Small intestine (tissue), 7 donors: ENCODE data around the gene UBXN11. TPM values are rescaled to one million over a fixed set of nuclear protein-coding genes. Genes with fewer than 3 reads are reported as not detected.
A peak's percentile ranks its signal among the peaks of the same experiment; 100 is the strongest.
"Not testable (repeated sequence)": the region's sequence is repeated elsewhere in the genome, so short reads cannot be mapped to it uniquely, and the experiment has no call there.

ENCODE experiments used
- DNase-seq, 2 donors: peaks; one replicate each; pipeline versions ENCODE4 v3.0.0 to v3.0.0-alpha.2; 2013
- FAIRE-seq: peaks from 2 replicates; lab custom pipeline; 2012; peaks lifted over from hg19 to GRCh38; lab: Jason Lieb, UNC
- H3K27ac ChIP-seq, 3 donors: one replicate each; pipeline ENCODE4 v1.5.1; 2013; ENCODE audit warnings: low read length in 2 of 3, mild to moderate bottlenecking in 2 of 3, control low read depth in 1 of 3, inconsistent platforms in 1 of 3, low read depth in 1 of 3, moderate library complexity in 1 of 3
- H3K27me3 ChIP-seq, 3 donors: one replicate each; pipeline ENCODE4 v1.6.1; 2013; ENCODE audit warnings: low read length in 3 of 3, inconsistent platforms in 1 of 3; ENCODE audit not compliant: control insufficient read depth in 3 of 3, insufficient read depth in 3 of 3
- H3K36me3 ChIP-seq, 3 donors: one replicate each; pipeline ENCODE4 v1.6.1; 2013; ENCODE audit warnings: low read length in 3 of 3, inconsistent platforms in 1 of 3, low read depth in 1 of 3, mild to moderate bottlenecking in 1 of 3, moderate library complexity in 1 of 3; ENCODE audit not compliant: control insufficient read depth in 3 of 3, insufficient read depth in 2 of 3
- H3K4me1 ChIP-seq, 3 donors: one replicate each; pipeline ENCODE4 v1.6.1; 2013; ENCODE audit warnings: low read length in 2 of 3, inconsistent platforms in 1 of 3, low read depth in 1 of 3, mild to moderate bottlenecking in 1 of 3, moderate library complexity in 1 of 3; ENCODE audit not compliant: control insufficient read depth in 3 of 3, insufficient read depth in 2 of 3
- H3K4me3 ChIP-seq, 3 donors: one replicate each; pipeline ENCODE4 v1.5.1; 2013; ENCODE audit warnings: low read length in 3 of 3, control low read depth in 1 of 3, inconsistent platforms in 1 of 3, low read depth in 1 of 3, mild to moderate bottlenecking in 1 of 3, moderate library complexity in 1 of 3
- H3K9me3 ChIP-seq, 2 donors: one replicate each; pipeline ENCODE4 v1.6.1; 2013; ENCODE audit warnings: low read depth in 1 of 2, low read length in 1 of 2; ENCODE audit not compliant: control insufficient read depth in 2 of 2, insufficient read depth in 1 of 2
- WGBS, 3 donors: extraction: QIAGEN DNeasy Blood & Tissue Kit; methylation state at CpG; one replicate each; pipeline ENCODE4 v1.1.7; 2013; 5-methylcytosine and 5-hydroxymethylcytosine counted together
- polyA plus RNA-seq, 4 donors: library from polyadenylated mRNA; stranded (reverse) in 3 of 4; unstranded in 1 of 4; fragments of 200-250 nt in 3 of 4; fragments of 120-200 nt in 1 of 4; gene quantifications; one replicate each; pipeline versions ENCODE4 v1.2.1 to v1.2.3, GENCODE V29; 2013
- donor health status: healthy with polysubstance abuse.
- donor health status: control.
- donor health status: control.
- donor health status: Bipolar disorder and iron deficiency.
- donor health status: healthy.

The UBXN11 gene
- polyA plus RNA-seq, 4 donors: 1.1 to 35.5 (median 11.4) TPM

- Histone ChIP-seq H3K27me3 (no peaks in the 10 kb centered on the region), H3K4me1 (peaks cover 0 to 3% (median 0%) of the 10 kb centered on the region in 3 donors), H3K4me3 (no peak overlapping the region), H3K36me3 (peaks cover 0 to 69% (median 0%) of the 10 kb centered on the region in 3 donors), H3K27ac (no peak overlapping the region), H3K9me3 (no peaks in the 10 kb centered on the region)
- no peak for DNase-seq
- no peak for FAIRE-seq
- whole genome bisulfite sequencing, 3 donors: 88 to 90% (median 89%) methylated on average over 22 of the region's 22 CpGs
Observed at GRCh38 chr1:26295194-26296138, 11.0 kb downstream of the UBXN11 start.

DNA sequence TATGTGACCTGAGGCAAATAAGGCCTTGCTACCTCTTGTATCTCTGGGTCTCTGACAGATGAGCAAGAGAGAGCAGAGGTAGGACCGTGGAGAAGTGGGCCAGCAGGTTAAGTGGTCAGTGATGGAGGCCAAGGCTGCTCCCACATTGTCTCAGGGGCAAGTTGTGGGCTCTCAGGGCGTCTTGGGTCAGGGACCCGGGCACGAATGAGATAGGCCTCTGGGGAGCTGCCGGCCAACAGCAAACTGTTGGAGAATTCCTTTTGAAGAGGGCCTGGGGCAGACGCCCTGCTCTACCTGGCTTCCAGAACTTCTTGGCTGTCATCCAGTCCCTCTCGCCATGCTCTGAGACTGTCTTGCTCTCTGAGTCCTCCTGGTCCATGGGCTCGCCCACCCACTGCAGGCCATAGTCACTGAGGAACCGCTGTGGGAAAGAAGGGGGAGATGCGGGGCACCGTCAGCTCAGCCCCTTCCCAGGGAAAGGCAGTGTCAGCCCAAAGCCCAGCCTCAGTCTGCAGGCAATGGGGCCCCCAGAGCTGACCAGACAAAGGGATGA, 12.4 kb downstream of the UBXN11 start:
- FAIRE-seq (no peak), DNase-seq (no peak)
- Histone ChIP-seq H3K4me3 (no peak overlapping the region), H3K4me1 (peaks cover 0 to 3% (median 0%) of the 10 kb centered on the region in 3 donors), H3K9me3 (no peaks in the 10 kb centered on the region), H3K27me3 (no peaks in the 10 kb centered on the region), H3K36me3 (peaks cover 0 to 78% (median 0%) of the 10 kb centered on the region in 3 donors), H3K27ac (no peak overlapping the region)
- 85 to 88% (median 88%) methylated on average over 11 of the region's 11 CpGs for WGBS, 3 donors

DNA sequence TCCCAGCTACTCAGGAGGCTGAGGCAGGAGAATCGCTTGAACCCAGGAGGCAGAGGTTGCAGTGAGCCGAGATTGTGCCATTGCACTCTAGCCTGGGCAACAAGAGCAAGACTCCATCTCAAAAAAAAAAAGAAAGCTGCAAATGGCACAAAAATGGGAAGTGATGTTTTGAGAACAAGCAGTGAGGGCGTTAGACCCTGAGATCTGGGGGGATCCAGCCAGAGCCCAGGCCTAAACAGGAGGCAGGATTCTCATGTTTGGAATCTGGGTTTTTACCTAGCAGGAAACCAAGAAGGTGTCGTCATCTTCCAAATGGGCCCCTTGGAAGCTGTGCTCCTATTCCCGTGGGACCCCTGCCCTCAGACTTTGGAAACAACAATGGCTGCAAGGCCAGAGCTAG, 13.7 kb downstream of the UBXN11 start:
- H3K27ac ChIP-seq, H3K4me3 ChIP-seq, H3K27me3 ChIP-seq, DNase-seq, H3K9me3 ChIP-seq, H3K4me1 ChIP-seq, FAIRE-seq: not testable (repeated sequence)
- peaks cover 0 to 87% (median 0%) of the 10 kb centered on the region in 3 donors for H3K36me3 ChIP-seq
- 90 to 91% (median 90%) methylated on average over 4 to 5 of the region's 5 CpGs for WGBS, 3 donors

DNA sequence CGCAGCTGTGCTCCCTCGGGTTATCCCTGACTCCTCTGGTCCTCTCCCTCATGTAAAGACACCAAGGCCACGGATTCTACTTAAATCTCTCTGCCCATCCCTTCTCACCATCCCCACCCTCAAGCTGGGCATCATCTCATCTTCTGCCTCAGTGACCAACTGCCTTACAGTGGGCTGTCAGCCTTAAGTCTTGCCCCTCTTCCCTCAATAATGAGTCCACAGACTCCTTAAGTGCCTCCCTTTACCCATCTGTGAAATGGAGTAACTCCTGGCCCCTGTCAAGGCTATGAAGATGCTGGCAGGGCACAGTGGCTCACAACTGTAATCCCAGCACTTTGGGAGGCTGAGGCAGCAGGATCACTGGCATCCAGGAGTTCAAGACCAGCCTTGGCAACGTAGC, 14.5 kb downstream of the UBXN11 start:
- no peak overlapping the region for H3K4me3 ChIP-seq
- no peak for FAIRE-seq
- H3K27me3 ChIP-seq: no peaks in the 10 kb centered on the region
- no peaks in the 10 kb centered on the region for H3K9me3 ChIP-seq
- WGBS, 3 donors: 91 to 95% (median 92%) methylated on average over 4 of the region's 4 CpGs
- peak overlapping the region in 1 of 3 donors; percentile 26 for H3K27ac ChIP-seq
- peaks cover 0 to 3% (median 0%) of the 10 kb centered on the region in 3 donors for H3K4me1 ChIP-seq
- DNase-seq: no peak
- peaks cover 0 to 82% (median 0%) of the 10 kb centered on the region in 3 donors for H3K36me3 ChIP-seq

DNA sequence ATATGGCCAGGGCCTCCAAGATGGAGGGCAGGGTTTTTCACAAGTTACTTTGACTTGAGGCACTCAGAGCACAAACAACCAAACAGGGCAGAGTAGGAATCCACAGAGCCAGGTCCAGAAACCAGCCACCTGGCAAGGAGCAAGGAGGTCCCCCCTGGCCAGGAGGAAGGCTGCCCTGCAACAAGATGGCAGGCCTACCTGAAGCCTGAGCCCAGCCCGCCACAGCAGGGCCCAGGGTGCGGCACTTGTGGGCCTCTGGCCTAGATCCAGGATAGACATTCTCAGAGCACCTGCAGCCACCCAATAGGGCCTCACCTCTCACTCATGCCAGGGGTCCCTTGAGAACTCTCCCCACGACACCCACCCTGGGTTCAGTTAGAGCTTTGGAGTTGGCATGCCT, 15.0 kb downstream of the UBXN11 start:
- DNase-seq (no peak), FAIRE-seq (no peak)
- no peaks in the 10 kb centered on the region for H3K9me3 ChIP-seq
- WGBS, 3 donors: 93 to 97% (median 94%) methylated on average over 2 to 3 of the region's 3 CpGs
- peaks cover 0 to 78% (median 0%) of the 10 kb centered on the region in 3 donors for H3K36me3 ChIP-seq
- H3K27me3 ChIP-seq: no peaks in the 10 kb centered on the region
- H3K4me1 ChIP-seq: peaks cover 0 to 3% (median 0%) of the 10 kb centered on the region in 3 donors
- no peak overlapping the region for H3K4me3 ChIP-seq
- H3K27ac ChIP-seq: peak overlapping the region in 2 of 3 donors; percentile 44 to 70

GRCh38 chr1:26290882-26291261, 15.6 kb downstream of the UBXN11 start:
- peak overlapping the region in 2 of 3 donors; percentile 65 to 70 for H3K27ac ChIP-seq
- H3K4me1 ChIP-seq: peaks cover 0 to 3% (median 0%) of the 10 kb centered on the region in 3 donors
- no peaks in the 10 kb centered on the region for H3K27me3 ChIP-seq
- no peak overlapping the region for H3K4me3 ChIP-seq
- H3K36me3 ChIP-seq: peaks cover 0 to 76% (median 0%) of the 10 kb centered on the region in 3 donors
- FAIRE-seq: no peak
- H3K9me3 ChIP-seq: no peaks in the 10 kb centered on the region
- no peak for DNase-seq
- WGBS, 3 donors: 75 to 95% (median 92%) methylated on average over 10 to 11 of the region's 11 CpGs

- WGBS, 3 donors: 70 to 84% (median 76%) methylated on average over 11 of the region's 11 CpGs
- FAIRE-seq (no peak), DNase-seq (no peak)
Observed at GRCh38 chr1:26290122-26290881, 16.1 kb downstream of the UBXN11 start.

More at GRCh38 chr1:26290122-26290881, 16.1 kb downstream of the UBXN11 start:
- Histone ChIP-seq H3K9me3 (no peaks in the 10 kb centered on the region), H3K27ac (peak overlapping the region in 2 of 3 donors; percentile 65 to 70), H3K4me3 (no peak overlapping the region), H3K27me3 (no peaks in the 10 kb centered on the region), H3K36me3 (peaks cover 0 to 77% (median 0%) of the 10 kb centered on the region in 3 donors), H3K4me1 (peaks cover 0 to 4% (median 0%) of the 10 kb centered on the region in 3 donors)
